ENCODE results near the gene ALG14. TPM values are rescaled to one million over a fixed set of nuclear protein-coding genes. Genes with fewer than 3 reads are reported as not detected.

The ALG14 gene
- total RNA-seq, 1 donor from 2014 or later: 0.92 TPM

- H3K27me3 ChIP-seq (ENCODE audit: control insufficient read depth, insufficient read depth, low read length): no peaks in the 10 kb centered on the region
- no peak for TF ChIP-seq CTCF (IDR thresholded peaks at IDR 0.05; ENCODE audit: insufficient read depth, low read length, poor library complexity, severe bottlenecking)
- DNase-seq (ENCODE audit: low read depth): no peak
- H3K4me3 ChIP-seq (ENCODE audit: low read depth, low read length): no peak overlapping the region
- H3K36me3 ChIP-seq (ENCODE audit: control insufficient read depth, insufficient read depth, low read length): peaks cover 1% of the 10 kb centered on the region
These were observed 137.7 kb downstream of the ALG14 start for GRCh38 chr1:94935034-94935433.

- no peaks in the 10 kb centered on the region for H3K27me3 ChIP-seq (ENCODE audit: control insufficient read depth, insufficient read depth, low read length)
- H3K36me3 ChIP-seq (ENCODE audit: control insufficient read depth, insufficient read depth, low read length): peaks cover 1% of the 10 kb centered on the region
- DNase-seq (ENCODE audit: low read depth): no peak
- no peak overlapping the region for H3K4me3 ChIP-seq (ENCODE audit: low read depth, low read length)
- no peak for TF ChIP-seq CTCF (IDR thresholded peaks at IDR 0.05; ENCODE audit: insufficient read depth, low read length, poor library complexity, severe bottlenecking)
These were observed 138.2 kb downstream of the ALG14 start for GRCh38 chr1:94934551-94934950.

GRCh38 chr1:94931254-94931841 lies 141.4 kb downstream of the ALG14 start:
- no peak for DNase-seq (ENCODE audit: low read depth)
- no peak for TF ChIP-seq CTCF (IDR thresholded peaks at IDR 0.05; ENCODE audit: insufficient read depth, low read length, poor library complexity, severe bottlenecking)
- H3K4me3 ChIP-seq (ENCODE audit: low read depth, low read length): no peak overlapping the region
- no peaks in the 10 kb centered on the region for H3K27me3 ChIP-seq (ENCODE audit: control insufficient read depth, insufficient read depth, low read length)
- peaks cover 1% of the 10 kb centered on the region for H3K36me3 ChIP-seq (ENCODE audit: control insufficient read depth, insufficient read depth, low read length)

GRCh38 chr1:94929351-94930217 lies 143.2 kb downstream of the ALG14 start:
- Histone ChIP-seq H3K27me3 (ENCODE audit: control insufficient read depth, insufficient read depth, low read length) (no peaks in the 10 kb centered on the region), H3K36me3 (ENCODE audit: control insufficient read depth, insufficient read depth, low read length) (peaks cover 1% of the 10 kb centered on the region), H3K4me3 (ENCODE audit: low read depth, low read length) (no peak overlapping the region)
- no peak for TF ChIP-seq CTCF (IDR thresholded peaks at IDR 0.05; ENCODE audit: insufficient read depth, low read length, poor library complexity, severe bottlenecking)
- no peak for DNase-seq (ENCODE audit: low read depth)

- Histone ChIP-seq H3K27me3 (ENCODE audit: control insufficient read depth, insufficient read depth, low read length) (no peaks in the 10 kb centered on the region), H3K36me3 (ENCODE audit: control insufficient read depth, insufficient read depth, low read length) (peaks cover 1% of the 10 kb centered on the region), H3K4me3 (ENCODE audit: low read depth, low read length) (no peak overlapping the region)
- TF ChIP-seq CTCF (IDR thresholded peaks at IDR 0.05; ENCODE audit: insufficient read depth, low read length, poor library complexity, severe bottlenecking): no peak
- DNase-seq (ENCODE audit: low read depth): no peak
These were observed 144.3 kb downstream of the ALG14 start for GRCh38 chr1:94928293-94928939.

Measured in kidney epithelial cell (primary cell).